GM10847 (cell line): Measurements from ENCODE around the gene ZNF488.

Experiments used
- POLR2A ChIP-seq: IDR thresholded peaks from 2 replicates; pipeline ENCODE4 v1.6.1; 2011; ENCODE audit not compliant: insufficient read length; ENCODE audit errors: extremely low read depth

ZNF488 gene

GRCh38 chr10:47413531-47414226 lies 29.6 kb upstream of the ZNF488 start:
- no peak for TF ChIP-seq POLR2A

GRCh38 chr10:47412869-47413268 lies 28.8 kb upstream of the ZNF488 start:
- TF ChIP-seq POLR2A = no peak

GRCh38 chr10:47412177-47412730 lies 28.2 kb upstream of the ZNF488 start:
- TF ChIP-seq POLR2A = no peak

GRCh38 chr10:47410862-47411261 lies 26.8 kb upstream of the ZNF488 start:
- TF ChIP-seq POLR2A = no peak

GRCh38 chr10:47410271-47410670 lies 26.2 kb upstream of the ZNF488 start:
- no peak for TF ChIP-seq POLR2A

- TF ChIP-seq POLR2A = no peak
Measured at GRCh38 chr10:47409866-47410256, 25.8 kb upstream of the ZNF488 start.

GRCh38 chr10:47409171-47409865 lies 25.2 kb upstream of the ZNF488 start:
- no peak for TF ChIP-seq POLR2A

GRCh38 chr10:47408606-47409005 lies 24.5 kb upstream of the ZNF488 start:
- no peak for TF ChIP-seq POLR2A

- TF ChIP-seq POLR2A = no peak
Measured at GRCh38 chr10:47406870-47407691, 23.0 kb upstream of the ZNF488 start.

GRCh38 chr10:47406548-47406869 lies 22.4 kb upstream of the ZNF488 start:
- no peak for TF ChIP-seq POLR2A

GRCh38 chr10:47405857-47406547 lies 21.9 kb upstream of the ZNF488 start:
- no peak for TF ChIP-seq POLR2A

- TF ChIP-seq POLR2A = no peak
Measured at GRCh38 chr10:47404937-47405336, 20.8 kb upstream of the ZNF488 start.

- TF ChIP-seq POLR2A = no peak
Measured at GRCh38 chr10:47404446-47404845, 20.4 kb upstream of the ZNF488 start.

- TF ChIP-seq POLR2A = no peak
Measured at GRCh38 chr10:47403446-47404318, 19.6 kb upstream of the ZNF488 start.
